HG02759 (cell line): ENCODE measurements around the gene FNDC8.
"Not testable (repeated sequence)": the region's sequence is repeated elsewhere in the genome, so short reads cannot be mapped to it uniquely, and the experiment has no call there.

Experiments used
- ATAC-seq: cut with Tn5 transposase; IDR thresholded peaks from one replicate; pipeline ENCODE4 v1.9.1; 2021; ENCODE audit warnings: mild to moderate bottlenecking, moderate library complexity; ENCODE audit not compliant: unreplicated experiment

Gene FNDC8

DNA sequence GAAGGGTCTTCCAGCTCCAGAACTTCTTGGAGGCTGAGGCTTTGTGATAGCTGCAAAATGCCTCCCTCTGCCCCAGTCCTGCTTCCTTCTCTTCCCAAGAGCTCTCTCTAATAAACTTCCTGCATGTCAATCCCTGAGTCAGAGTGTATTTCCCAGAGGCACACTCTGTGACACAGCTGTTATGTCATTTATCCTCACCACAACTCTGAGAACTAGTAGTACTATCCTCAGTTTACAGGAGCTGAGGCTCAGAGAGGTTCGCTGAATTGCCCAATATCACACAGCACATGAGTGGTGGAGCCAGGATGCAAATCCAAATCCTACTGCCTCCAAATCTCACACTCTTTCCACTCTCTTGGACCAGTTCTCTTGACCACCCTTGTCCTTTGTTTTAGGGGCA lies 46.3 kb downstream of the FNDC8 start:
- no peak for ATAC-seq

DNA sequence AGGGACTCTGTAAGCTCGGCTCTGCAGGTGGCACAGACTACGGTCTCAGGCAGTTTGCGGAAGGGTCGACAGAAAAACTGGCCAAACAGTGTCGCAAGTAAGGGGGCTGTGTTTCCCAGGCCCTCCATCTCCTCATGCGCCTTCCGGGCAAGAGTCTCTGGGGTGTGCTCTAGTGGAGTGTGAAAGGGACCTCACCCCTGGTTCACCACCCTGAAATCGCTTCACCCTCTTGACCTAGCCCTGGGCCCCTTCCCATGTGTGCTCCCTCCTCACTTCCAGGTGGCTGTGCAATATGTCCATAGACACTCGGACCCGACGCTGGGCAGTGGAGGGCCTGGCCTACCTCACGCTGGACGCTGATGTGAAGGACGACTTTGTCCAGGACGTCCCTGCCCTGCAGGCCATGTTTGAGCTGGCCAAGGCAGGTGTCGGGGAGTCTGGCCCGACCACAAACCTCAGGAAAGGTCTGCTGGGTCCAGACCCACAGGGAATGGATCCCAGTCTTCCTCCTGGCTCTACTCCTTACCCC lies 48.5 kb downstream of the FNDC8 start:
- no peak for ATAC-seq

DNA sequence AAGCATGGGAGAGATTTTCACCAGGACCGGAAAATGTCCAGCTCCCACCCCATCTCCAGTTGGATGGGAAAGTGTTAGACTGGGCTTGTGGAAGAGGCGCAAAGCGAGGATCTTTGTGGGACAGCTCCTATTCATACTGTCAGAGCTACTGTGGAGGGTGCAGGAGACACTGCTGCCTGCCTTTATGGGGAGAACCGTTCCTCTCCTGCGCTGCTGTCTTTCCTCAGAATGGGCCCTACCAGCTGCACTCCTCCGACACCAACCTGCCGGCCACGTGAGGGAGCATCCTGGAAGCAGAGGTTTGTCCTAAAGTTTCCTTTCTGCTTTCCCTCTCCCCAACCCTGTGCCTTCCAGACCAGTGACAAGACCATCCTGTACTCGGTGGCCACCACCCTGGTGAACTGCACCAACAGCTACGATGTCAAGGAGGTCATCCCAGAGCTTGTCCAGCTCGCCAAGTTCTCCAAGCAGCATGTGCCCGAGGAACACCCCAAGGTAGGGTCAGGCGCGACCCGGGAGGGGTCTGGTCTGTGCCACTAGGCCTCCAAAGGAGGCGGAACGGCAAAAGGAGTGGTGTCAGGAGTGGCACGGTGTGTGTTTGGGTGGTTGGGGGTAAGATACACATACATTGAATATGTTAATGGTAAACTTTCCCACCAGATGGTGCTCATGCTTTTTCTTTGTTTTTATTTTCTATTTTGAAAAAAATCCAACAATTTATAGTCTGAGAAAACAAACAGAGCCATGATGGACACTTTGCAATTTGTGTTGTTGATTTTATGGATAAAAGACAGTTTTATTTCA lies 49.8 kb downstream of the FNDC8 start:
- no peak for ATAC-seq

GRCh38 chr17:35171834-35172233 lies 50.4 kb downstream of the FNDC8 start:
- ATAC-seq = no peak

GRCh38 chr17:35172321-35172720 lies 50.9 kb downstream of the FNDC8 start:
- ATAC-seq = not testable (repeated sequence)

GRCh38 chr17:35174835-35175334 lies 53.5 kb downstream of the FNDC8 start:
- no peak for ATAC-seq

DNA sequence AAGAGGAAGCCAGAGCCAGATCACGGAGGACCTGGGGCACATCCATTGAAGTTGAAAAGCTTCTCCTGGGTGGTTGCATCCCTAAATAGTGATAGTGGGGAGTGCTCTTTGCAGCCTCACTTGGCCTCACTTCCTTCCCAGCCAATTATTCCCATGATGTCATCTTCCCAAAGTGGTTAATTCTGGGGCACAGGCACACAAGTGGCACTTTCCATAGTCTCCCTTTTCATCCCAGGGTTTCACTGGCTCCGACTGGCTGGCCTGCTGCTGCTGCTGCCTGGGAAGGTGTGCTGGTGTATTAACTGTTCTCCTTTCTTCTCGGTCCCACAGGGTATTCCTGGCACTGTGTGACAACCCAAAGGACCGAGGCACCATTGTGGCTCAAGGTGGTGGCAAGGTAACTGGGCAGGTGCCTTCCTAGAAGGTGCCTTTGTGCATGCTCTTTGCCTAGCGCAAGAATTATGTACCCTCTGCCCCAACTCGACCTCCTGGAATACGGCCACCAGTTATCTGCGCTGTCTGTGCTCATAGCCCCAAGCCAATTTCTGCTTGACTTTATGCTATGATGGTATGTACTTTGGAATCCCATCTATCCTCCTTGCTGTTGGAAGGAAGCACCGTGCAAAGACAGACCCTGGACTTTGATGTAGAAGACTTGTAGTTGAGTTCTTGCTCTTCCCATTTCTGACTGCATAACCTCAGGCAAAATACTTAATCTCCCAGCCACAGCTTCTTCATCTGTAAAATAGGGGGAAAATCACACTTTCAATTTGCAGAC lies 54.4 kb downstream of the FNDC8 start:
- no peak for ATAC-seq

DNA sequence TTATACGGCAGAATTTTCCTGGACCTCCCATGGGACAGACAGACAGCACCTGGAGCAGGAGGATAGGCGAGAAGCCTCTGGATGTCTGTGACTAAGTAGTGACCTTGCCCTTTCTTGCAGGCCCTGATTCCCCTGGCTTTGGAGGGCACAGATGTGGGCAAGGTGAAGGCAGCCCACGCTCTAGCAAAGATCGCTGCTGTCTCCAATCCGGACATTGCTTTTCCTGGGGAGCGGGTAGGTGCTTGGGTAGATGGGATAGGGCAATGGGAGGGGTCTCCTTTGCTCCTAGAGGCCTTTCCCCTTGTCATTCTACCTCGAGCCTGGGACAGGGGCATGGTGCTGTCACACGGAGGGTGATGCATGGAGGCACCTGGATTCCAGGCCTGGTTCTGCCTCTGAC lies 55.5 kb downstream of the FNDC8 start:
- no peak for ATAC-seq

- ATAC-seq = not testable (repeated sequence)
These were observed 58.0 kb downstream of the FNDC8 start for GRCh38 chr17:35179379-35179778.
